HEK293T (cell line): ENCODE data around the gene ISLR.

ENCODE experiments used
- CTCF ChIA-PET: fragments of 350-600 bp; formaldehyde crosslinking; extraction: SDS; loops from one replicate; lab custom pipeline; 2021; ENCODE audit warnings: antibody characterized with exemption, inconsistent platforms; lab: Yijun Ruan, JAX
- POLR2A ChIA-PET: fragments of 350-600 bp; formaldehyde crosslinking; extraction: SDS; loops from one replicate; lab custom pipeline; 2020; ENCODE audit warnings: antibody characterized with exemption, inconsistent platforms; lab: Yijun Ruan, JAX
- DNase-seq: peaks from one replicate; pipeline ENCODE4 v3.0.0; 2012; ENCODE audit warnings: mixed read lengths; ENCODE audit errors: extremely low spot score
- CTBP1 ChIP-seq: fragments of 450-650 bp; IDR thresholded peaks from 2 replicates; pipeline ENCODE4 v1.6.1; 2016; ENCODE audit warnings: borderline replicate concordance
- ELF4 ChIP-seq: fragments of 450-650 bp; IDR thresholded peaks from 2 replicates; pipeline ENCODE4 v1.6.1; 2017; ENCODE audit warnings: antibody characterized with exemption
- FOXM1 ChIP-seq: fragments of 450-650 bp; IDR thresholded peaks from 2 replicates; pipeline ENCODE4 v1.6.1; 2017; ENCODE audit warnings: mild to moderate bottlenecking, borderline replicate concordance
- HDGF ChIP-seq: fragments of 450-650 bp; IDR thresholded peaks from 2 replicates; pipeline ENCODE4 v1.6.1; 2017; ENCODE audit warnings: antibody characterized with exemption, borderline replicate concordance
- L3MBTL2 ChIP-seq: fragments of 450-650 bp; conservative IDR thresholded peaks from 2 replicates; pipeline ENCODE4 v1.6.1; 2016; ENCODE audit warnings: mild to moderate bottlenecking
- LEF1 ChIP-seq: fragments of 450-650 bp; IDR thresholded peaks from 2 replicates; pipeline ENCODE4 v1.6.1; 2017; ENCODE audit warnings: mild to moderate bottlenecking, borderline replicate concordance
- NFRKB ChIP-seq: fragments of 450-650 bp; IDR thresholded peaks from 2 replicates; pipeline ENCODE4 v1.6.1; 2016; ENCODE audit warnings: mild to moderate bottlenecking, moderate library complexity
- SP1 ChIP-seq: fragments of 450-650 bp; IDR thresholded peaks from 2 replicates; pipeline ENCODE4 v1.6.1; 2017
- TF ChIP-seq, protein P1 (sequence below): fragments of 450-650 bp; IDR thresholded peaks from 2 replicates; pipeline ENCODE4 v1.6.1; 2016

Gene ISLR

DNA sequence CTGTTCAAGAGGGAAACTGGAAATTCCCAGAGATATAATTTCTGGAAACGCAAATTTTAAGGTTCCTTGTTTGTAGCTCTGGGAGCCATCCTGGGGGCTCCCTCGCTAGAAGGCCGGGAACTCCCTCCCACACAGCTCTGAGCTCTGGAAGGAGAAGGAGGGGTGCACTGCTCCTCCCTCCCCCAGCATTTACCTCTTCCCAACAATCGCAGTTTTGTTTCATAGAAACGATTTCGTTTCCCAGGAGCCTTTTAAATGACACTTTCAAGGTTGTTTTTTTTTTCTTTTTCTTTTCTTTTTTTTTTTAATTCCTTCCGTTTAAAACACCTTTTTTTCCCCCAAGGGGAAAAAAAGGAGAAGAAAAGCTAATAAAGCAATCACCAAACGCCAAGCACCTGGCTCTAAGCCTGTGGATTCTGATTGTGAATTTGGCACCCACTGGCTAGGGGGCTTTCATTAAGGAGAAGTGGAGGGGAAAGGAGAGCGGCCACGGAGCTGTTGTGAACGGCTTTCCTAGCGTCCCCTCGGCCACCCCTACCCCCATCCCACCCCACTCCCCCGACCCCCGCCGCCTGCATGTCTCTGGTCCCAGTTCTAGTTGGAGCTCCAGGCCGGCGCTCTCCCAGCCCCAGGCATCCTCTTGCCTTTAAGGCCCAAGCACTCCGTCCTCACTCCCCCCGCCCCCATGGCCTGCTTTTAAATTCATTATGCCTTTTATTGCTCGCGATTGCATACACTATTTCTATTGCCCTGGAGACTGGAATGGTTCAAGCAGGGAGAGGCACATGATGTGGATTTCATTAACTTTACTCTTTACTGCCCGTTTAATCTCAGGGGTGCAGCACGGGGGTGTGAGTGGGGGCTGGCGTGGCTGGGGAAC lies 49.0 kb downstream of the ISLR start:
- no peak for DNase-seq
- ChIA-PET POLR2A (interaction anchor here (1.2 to 1.5 kb wide), 3 partner anchors 12 to 20 kb away, joined by 3 to 4 read pairs (median 3); partner anchors contain the start of gene STRA6), CTCF (interaction anchor here (1.0 to 1.3 kb wide), 2 partner anchors 13 to 28 kb away, joined by 3 read pairs; no protein-coding TSS in a partner anchor)
- no peak for TF ChIP-seq L3MBTL2
- no peak for TF ChIP-seq FOXM1
- TF ChIP-seq HDGF: no peak
- TF ChIP-seq NFRKB: no peak
- no peak for TF ChIP-seq SP1
- no peak for TF ChIP-seq CTBP1

DNA sequence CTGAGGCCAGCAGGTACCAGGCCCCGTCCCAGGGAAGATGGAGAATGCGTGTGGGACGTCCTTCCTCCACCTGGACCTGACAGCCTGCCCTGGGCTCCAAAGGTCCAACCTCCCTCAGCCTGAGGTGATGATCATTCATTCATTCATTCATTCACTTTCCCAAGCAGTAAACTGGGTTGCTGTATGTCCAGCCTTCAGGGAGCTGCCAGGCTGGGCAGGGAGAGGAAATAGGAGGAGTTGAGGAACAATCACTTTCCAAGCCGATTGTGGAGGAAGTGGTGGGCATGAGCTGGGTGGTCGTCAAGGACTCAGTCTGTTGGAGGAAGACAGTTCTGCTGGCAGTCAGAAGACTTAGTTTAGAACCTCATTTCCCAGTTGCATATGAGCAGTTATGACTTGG lies 52.4 kb downstream of the ISLR start:
- CTCF ChIA-PET: no interaction called here
- TF ChIP-seq ELF4 (no peak), LEF1 (no peak), FOXM1 (no peak), SP1 (no peak)
- TF ChIP-seq, protein P1, sequence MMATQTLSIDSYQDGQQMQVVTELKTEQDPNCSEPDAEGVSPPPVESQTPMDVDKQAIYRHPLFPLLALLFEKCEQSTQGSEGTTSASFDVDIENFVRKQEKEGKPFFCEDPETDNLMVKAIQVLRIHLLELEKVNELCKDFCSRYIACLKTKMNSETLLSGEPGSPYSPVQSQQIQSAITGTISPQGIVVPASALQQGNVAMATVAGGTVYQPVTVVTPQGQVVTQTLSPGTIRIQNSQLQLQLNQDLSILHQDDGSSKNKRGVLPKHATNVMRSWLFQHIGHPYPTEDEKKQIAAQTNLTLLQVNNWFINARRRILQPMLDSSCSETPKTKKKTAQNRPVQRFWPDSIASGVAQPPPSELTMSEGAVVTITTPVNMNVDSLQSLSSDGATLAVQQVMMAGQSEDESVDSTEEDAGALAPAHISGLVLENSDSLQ: no peak
- no peak for DNase-seq
- POLR2A ChIA-PET: no interaction called here
